Measurements from ENCODE around the gene DCDC2.
"Not testable (repeated sequence)": the region's sequence is repeated elsewhere in the genome, so short reads cannot be mapped to it uniquely, and the experiment has no call there.

DCDC2 gene

GRCh38 chr6:24357336-24358218 lies at the start of gene DCDC2:
TSS of gene DCDC2 (minus strand) at chr6:24358059. CDS start at chr6:24357750, 309 bp downstream.
- FAIRE-seq, result no peak

- FAIRE-seq, result no peak
These were observed 47.4 kb upstream of the DCDC2 start for GRCh38 chr6:24405262-24405661.

GRCh38 chr6:24403501-24403824 lies 45.6 kb upstream of the DCDC2 start:
- no peak for FAIRE-seq

- FAIRE-seq, result no peak
These were observed 45.0 kb upstream of the DCDC2 start, which contains the start of gene MRS2 for GRCh38 chr6:24402697-24403500. TSS of gene MRS2 (plus strand) at chr6:24402936. CDS start at chr6:24403047, 111 bp downstream.

- no peak for FAIRE-seq
These were observed 43.6 kb upstream of the DCDC2 start for GRCh38 chr6:24401458-24401857.

- FAIRE-seq, result not testable (repeated sequence)
These were observed 42.5 kb upstream of the DCDC2 start for GRCh38 chr6:24400045-24401039.

- FAIRE-seq, result no peak
These were observed 39.8 kb upstream of the DCDC2 start for GRCh38 chr6:24397631-24398030.

GRCh38 chr6:24396824-24397223 lies 39.0 kb upstream of the DCDC2 start:
- FAIRE-seq, result no peak

GRCh38 chr6:24394780-24395437 lies 37.0 kb upstream of the DCDC2 start:
- FAIRE-seq, result no peak

- no peak for FAIRE-seq
These were observed 36.4 kb upstream of the DCDC2 start for GRCh38 chr6:24394061-24394779.

GRCh38 chr6:24391756-24392405 lies 34.0 kb upstream of the DCDC2 start:
- FAIRE-seq, result no peak

- no peak for FAIRE-seq
These were observed 33.3 kb upstream of the DCDC2 start for GRCh38 chr6:24391208-24391607.

GRCh38 chr6:24387818-24388217 lies 30.0 kb upstream of the DCDC2 start:
- FAIRE-seq, result no peak

GRCh38 chr6:24385536-24386269 lies 27.8 kb upstream of the DCDC2 start:
- FAIRE-seq, result no peak

GRCh38 chr6:24384369-24385130 lies 26.7 kb upstream of the DCDC2 start:
- not testable (repeated sequence) for FAIRE-seq

GRCh38 chr6:24382891-24383494 lies 25.1 kb upstream of the DCDC2 start:
- FAIRE-seq, result not testable (repeated sequence)

GRCh38 chr6:24382220-24382540 lies 24.3 kb upstream of the DCDC2 start:
- FAIRE-seq, result no peak

GRCh38 chr6:24381476-24382219 lies 23.8 kb upstream of the DCDC2 start:
- FAIRE-seq, result no peak
